GM21717 (cell line): ENCODE data around the gene CFAP97.
"Not testable (repeated sequence)": the region's sequence is repeated elsewhere in the genome, so short reads cannot be mapped to it uniquely, and the experiment has no call there.

ENCODE experiments used
- ATAC-seq: cut with Tn5 transposase; IDR thresholded peaks from one replicate; pipeline ENCODE4 v1.9.1; 2021; ENCODE audit warnings: mild to moderate bottlenecking, moderate library complexity; ENCODE audit not compliant: unreplicated experiment

The CFAP97 gene

GRCh38 chr4:185224597-185224996, 20.8 kb upstream of the CFAP97 start:
- ATAC-seq: no peak

- no peak for ATAC-seq
Observed at GRCh38 chr4:185222598-185222997, 18.8 kb upstream of the CFAP97 start.

DNA sequence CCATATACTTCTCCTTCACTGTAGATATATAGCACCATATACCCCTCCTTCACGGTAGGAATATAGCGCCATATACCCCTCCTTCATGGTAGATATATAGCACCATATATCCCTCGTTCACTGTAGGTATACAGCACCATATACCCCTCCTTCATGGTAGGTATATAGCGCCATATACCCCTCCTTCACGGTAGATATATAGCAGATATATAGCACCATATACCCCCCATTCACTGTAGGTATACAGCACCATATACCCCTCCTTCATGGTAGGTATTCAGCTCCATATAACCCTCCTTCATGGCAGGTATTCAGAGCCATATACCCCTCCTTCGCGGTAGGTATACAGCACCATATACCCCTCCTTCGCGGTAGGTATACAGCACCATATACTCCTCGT, 18.1 kb upstream of the CFAP97 start:
- ATAC-seq: no peak

GRCh38 chr4:185221491-185221890, 17.7 kb upstream of the CFAP97 start:
- no peak for ATAC-seq

DNA sequence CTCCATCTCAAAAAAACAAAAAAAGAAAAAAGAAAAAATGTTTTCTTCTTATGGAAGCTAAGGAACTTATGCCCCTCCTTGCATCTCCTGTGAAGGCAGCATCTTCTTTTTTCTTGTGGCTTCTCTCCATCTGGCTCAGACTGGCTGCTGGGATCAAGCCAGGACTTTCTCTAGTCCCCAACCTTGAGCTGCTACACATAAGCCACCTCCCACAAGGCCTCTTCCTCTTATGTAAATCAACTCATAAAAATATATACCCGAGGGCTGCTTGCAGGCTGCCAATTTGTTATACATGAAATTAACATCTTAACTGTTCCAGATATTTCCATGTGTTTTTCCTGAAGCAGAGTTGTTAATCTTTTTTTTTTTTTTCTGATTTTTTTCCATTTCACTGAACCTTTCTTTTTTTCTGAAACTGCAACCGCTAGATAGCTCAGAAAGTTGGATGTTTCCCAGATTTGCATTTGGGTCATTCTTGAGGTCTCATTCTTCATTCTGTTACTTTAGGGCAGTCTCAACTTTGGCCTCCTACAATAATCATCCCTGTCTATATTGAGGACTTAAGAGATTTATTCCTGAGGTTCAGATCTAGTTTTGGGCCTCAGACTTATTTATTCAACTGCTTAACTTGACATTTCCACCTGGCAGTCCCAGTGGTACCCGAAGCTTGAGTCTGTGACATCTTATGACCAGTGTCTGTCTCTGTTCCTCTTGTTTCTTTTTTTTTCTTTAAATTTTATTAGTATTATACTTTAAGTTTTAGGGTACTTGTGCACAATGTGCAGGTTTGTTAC, 15.9 kb upstream of the CFAP97 start:
- ATAC-seq: peak; percentile 76

- no peak for ATAC-seq
Observed at GRCh38 chr4:185218312-185218711, 14.5 kb upstream of the CFAP97 start.

DNA sequence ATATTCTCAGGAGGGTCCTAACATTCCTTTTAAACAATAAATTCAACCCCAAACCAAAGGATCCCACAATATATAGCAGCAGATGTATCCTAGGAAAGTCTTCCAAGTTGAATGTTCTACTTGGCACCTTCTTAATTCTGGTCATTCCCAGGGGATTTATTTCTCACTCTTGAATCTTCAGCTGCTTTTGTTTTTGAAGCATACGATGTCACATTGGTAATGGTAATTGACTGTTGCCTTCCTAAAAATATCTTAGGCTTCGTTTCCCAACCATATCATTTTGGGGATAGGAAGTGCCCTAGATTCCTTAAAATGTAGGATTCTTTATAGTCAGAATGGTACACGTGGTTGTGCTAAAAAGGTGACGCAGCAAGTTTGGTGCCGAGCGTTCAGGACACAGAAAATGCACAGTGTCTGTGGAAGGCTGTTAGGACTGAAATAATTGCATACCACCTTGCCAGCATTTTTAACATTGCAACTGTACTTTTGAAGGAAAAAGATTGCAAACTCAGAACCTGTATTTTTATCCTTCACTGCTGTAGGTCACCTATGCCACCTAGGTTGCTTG, 13.7 kb upstream of the CFAP97 start:
- no peak for ATAC-seq

DNA sequence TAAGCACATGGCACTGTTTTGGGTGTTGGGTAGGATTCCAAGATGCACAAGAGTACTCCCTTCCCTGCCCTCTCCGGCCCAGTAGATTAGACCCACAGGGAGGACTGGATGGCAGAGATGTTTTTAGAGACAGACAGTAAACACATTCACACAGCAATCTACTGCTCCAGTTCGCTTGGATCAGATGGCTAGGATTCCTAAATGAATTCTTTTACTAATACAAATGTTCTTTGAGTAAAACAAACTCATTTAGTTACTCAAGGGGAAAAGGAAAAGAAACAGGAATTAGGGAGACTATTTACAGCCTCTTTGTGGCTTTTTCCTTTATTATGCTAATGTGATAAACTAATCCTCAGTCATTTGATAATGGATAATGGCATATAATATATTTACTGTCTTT, 11.5 kb upstream of the CFAP97 start:
- ATAC-seq: no peak

- peak; percentile 44 for ATAC-seq
Observed at GRCh38 chr4:185213877-185214276, 10.1 kb upstream of the CFAP97 start.

DNA sequence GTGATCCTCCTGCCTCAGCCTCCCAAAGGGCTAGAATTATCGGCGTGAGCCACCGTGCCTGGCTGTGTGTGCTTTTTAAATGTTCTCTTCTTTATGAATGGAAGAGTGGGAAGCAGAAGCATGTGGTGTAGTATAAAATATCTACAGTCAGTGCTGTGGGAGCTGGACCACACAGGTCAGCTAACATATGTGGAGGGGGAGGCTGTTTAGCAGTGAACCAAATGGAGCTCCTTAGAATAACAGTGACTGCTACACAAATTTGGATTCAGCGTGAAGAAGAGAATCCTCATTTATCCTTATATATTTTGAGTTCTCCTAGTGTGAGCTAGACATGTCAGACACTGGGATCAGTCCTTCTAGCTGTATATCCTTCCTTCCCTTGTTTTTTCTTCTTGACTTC, 8.8 kb upstream of the CFAP97 start:
- ATAC-seq: no peak

DNA sequence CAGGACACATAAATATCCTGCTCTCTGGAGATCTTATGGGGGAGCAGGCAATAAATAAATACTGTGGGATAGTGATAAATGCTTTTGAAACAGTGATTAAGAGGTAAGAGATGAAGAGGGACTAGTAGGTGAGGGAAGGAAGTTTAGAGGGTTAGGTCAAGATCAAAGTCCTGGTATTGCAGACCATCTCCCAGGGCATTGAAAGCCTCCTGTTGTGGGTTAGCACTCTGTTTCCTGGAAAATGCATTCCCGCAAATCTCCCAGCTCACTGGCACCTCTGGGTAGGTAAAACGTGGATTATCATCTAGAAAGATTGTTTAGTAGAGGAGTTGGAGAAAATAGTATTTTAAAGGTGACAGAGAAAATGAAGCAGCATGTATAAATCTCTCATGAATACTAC, 7.8 kb upstream of the CFAP97 start:
- ATAC-seq: no peak

GRCh38 chr4:185211035-185211434, 7.2 kb upstream of the CFAP97 start:
- no peak for ATAC-seq

- peak; percentile 30 for ATAC-seq
Observed at GRCh38 chr4:185210102-185210981, 6.5 kb upstream of the CFAP97 start.

- peak; percentile 17 for ATAC-seq
Observed at GRCh38 chr4:185209852-185210101, 6.0 kb upstream of the CFAP97 start.

DNA sequence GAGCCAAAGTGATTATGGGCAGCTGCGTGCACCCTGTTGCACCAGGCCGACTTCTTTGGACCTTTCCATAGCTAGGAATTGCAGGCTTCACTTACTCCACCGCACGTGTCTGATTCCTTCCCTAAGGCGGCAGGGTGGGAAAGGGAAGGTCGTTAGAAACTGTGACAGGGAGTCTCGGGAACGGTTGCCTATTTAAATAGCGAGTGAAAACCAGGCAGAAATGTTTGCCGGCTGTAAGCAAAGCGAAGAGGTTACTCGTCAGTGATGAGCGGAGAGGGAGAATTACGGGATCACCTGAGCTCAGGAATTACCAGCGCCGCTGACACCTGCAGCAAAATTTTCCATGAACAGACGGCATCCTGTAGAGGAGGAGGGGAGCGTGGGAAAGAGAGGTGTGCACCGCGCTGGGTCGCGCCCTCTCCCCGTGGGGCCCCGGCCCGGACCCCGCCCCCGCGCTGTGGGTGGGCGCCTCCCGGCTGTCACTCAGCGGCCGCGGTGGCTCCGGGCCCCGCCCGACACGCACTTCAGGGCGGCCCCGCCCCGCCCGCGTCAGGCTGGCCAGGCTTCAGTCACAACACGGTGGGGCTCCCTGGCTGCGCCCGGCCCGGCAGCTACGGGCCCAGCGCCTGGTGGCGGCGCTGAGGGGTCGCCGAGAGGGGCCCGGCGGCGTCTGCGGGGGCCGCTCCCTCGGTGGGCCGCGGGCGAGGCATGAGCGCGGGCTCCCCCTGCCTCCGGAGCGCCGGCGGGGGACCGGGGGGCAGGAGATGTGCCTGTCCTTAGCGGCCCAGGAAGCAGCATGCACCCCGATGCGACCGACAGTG, 5.4 kb upstream of the CFAP97 start, which contains the start of gene SNX25:
TSS of gene SNX25 (plus strand) at position 568 of the 821 bp plus-strand sequence. CDS start at position 797, 229 bp downstream.
- peak; percentile 70 for ATAC-seq

DNA sequence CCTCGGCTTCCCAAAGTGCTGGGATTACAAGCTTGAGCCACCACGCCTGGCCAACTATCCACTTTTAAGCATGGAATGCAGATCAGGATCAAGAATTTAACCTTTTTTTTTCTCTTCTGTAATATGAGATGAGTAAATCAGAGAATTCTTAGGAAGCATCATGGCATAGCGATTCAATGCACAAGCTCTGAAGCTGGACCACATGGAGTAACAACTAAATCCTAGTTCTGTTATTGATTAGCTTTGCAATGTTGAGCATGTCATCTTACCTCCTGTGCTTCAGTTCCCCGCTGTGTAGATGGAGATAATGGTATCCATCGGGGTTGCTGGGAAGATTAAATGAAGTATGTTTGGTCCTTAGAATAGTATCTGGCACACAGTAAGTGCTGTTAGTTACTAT, 3.7 kb upstream of the CFAP97 start:
- no peak for ATAC-seq

GRCh38 chr4:185205697-185206342, 2.0 kb upstream of the CFAP97 start:
- ATAC-seq: no peak

DNA sequence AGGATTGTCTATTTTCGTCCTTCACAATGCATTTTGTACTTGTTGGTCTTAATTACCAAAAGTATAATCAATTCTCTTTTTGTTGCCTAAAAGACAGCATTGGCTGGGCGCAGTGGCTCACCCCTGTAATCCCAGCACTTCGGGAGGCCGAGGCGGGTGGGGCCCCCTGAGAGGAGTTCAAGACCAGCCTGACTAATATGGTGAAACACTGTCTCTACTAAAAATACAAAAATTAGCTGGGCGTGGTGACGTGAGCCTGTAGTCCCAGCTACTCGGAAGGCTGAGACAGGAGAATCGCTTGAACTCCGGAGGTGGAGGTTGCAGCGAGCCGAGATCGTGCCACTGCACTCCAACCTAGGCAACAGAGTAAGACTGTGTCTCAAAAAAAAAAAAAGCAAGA, 1.3 kb upstream of the CFAP97 start:
- ATAC-seq: not testable (repeated sequence)

- no peak for ATAC-seq
Observed at GRCh38 chr4:185204238-185204910, 574 bp upstream of the CFAP97 start.

- no peak for ATAC-seq
Observed at GRCh38 chr4:185202984-185203485, 765 bp downstream of the CFAP97 start.
